AG04450 (cell line): ENCODE results near the gene ARMC8. TPM values are rescaled to one million over a fixed set of nuclear protein-coding genes. Genes with fewer than 3 reads are reported as not detected.

Source experiments
- CTCF ChIA-PET: fragments of 300-600, 350-600 bp; formaldehyde crosslinking; extraction: SDS; loops from one replicate; lab custom pipeline; 2022; ENCODE audit warnings: antibody characterized with exemption, inconsistent platforms; lab: Charles Lee
- POLR2A ChIA-PET: fragments of 350-600 bp; formaldehyde crosslinking; extraction: SDS; loops from one replicate; lab custom pipeline; 2021; ENCODE audit warnings: antibody characterized with exemption, inconsistent platforms; lab: Yijun Ruan, JAX
- DNase-seq: peaks from one replicate; pipeline ENCODE4 v3.0.0-alpha.2; 2011; ENCODE audit warnings: low read depth, low spot score
- H3K27ac ChIP-seq: one replicate; pipeline ENCODE4 v1.5.1; 2012; ENCODE audit warnings: low read depth, low read length, control low read depth
- H3K27me3 ChIP-seq: one replicate; pipeline ENCODE4 v1.6.0; 2012; ENCODE audit warnings: low read length; ENCODE audit not compliant: control insufficient read depth, insufficient read depth
- H3K4me3 ChIP-seq: 2 replicates; pipeline ENCODE4 v1.5.1; 2011; ENCODE audit warnings: mild to moderate bottlenecking, low read depth, low read length, control low read depth
- H3K9me3 ChIP-seq: 2 replicates; pipeline ENCODE4 v1.5.1; 2012; ENCODE audit warnings: low read length; ENCODE audit not compliant: control insufficient read depth, insufficient read depth
- polyA plus RNA-seq: library from polyadenylated mRNA; depleted of rRNA; stranded (reverse); fragments of >200 nt; gene quantifications from 2 replicates; pipeline ENCODE4 v1.2.3, GENCODE V29; 2011
- TF ChIP-seq, protein P1 (sequence below): IDR thresholded peaks from 2 replicates; pipeline ENCODE4 v1.5.1; 2011; ENCODE audit warnings: low read depth, low read length, control low read depth, inconsistent platforms

The ARMC8 gene
- polyA plus RNA-seq, 1 experiment = 61.2 TPM

DNA sequence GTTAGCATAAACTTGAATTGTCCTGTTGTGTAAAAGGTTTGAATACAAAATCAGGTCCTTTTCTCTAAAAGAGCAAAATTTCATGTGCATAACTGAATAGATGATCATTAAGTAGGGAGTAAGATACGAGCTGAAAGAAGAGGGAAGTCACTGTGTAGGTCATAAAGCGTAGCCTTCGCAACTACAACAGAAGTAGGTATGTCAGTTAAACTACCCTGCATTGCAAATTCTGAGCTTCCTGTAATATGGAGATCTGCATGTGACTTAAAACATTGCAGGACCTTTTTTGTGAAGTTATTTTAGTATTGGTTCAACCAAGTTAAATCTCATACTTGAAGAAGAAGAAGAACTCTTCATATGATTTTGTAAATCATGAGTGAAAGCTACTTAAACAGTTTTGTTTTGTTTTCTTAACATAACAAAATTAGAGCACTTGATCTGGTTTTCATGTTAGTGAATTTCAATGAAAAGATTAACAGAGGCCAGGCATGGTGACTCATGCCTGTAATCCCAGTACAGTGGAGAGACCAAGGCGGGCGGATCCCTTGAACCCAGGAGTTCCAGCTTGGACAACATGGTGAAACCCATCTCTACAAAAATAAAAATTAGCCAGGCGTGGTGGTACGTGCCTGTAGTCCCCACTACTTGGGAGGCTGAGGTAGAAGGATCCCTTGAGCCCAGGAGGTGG lies 26.4 kb downstream of the ARMC8 start:
- POLR2A ChIA-PET = interaction anchor here (0.5 to 0.6 kb wide), 2 partner anchors 12 to 27 kb away, joined by 3 to 7 read pairs; partner anchors contain the start of gene ARMC8
- CTCF ChIA-PET = no interaction called here

DNA sequence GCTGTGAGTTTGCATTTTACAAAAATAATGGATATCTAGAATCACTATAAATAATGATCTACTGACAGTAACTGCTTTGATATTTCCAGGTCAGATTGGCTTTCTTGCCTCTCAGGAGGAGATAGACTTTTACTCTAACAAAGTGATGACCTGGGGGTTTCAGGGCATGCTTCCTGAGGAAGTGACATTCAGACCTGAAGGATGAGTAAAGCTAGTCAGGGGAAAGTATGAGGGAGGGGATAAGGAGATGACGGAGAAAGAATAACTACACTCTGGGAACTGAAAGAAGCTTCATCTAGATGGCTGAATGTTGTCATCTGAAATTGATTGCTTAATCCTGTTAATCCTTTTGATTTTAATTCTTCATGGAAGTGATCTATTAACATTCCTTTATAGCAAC lies 32.2 kb downstream of the ARMC8 start:
- DNase-seq = no peak
- H3K27ac ChIP-seq = no peak overlapping the region
- ChIA-PET POLR2A (no interaction called here), CTCF (no interaction called here)
- TF ChIP-seq, protein P1, sequence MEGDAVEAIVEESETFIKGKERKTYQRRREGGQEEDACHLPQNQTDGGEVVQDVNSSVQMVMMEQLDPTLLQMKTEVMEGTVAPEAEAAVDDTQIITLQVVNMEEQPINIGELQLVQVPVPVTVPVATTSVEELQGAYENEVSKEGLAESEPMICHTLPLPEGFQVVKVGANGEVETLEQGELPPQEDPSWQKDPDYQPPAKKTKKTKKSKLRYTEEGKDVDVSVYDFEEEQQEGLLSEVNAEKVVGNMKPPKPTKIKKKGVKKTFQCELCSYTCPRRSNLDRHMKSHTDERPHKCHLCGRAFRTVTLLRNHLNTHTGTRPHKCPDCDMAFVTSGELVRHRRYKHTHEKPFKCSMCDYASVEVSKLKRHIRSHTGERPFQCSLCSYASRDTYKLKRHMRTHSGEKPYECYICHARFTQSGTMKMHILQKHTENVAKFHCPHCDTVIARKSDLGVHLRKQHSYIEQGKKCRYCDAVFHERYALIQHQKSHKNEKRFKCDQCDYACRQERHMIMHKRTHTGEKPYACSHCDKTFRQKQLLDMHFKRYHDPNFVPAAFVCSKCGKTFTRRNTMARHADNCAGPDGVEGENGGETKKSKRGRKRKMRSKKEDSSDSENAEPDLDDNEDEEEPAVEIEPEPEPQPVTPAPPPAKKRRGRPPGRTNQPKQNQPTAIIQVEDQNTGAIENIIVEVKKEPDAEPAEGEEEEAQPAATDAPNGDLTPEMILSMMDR = no peak
- H3K9me3 ChIP-seq = no peaks in the 10 kb centered on the region
- no peaks in the 10 kb centered on the region for H3K27me3 ChIP-seq
- no peak overlapping the region for H3K4me3 ChIP-seq

More for the DNA sequence above, 26.4 kb downstream of the ARMC8 start:
- Histone ChIP-seq H3K27me3 (no peaks in the 10 kb centered on the region), H3K4me3 (no peak overlapping the region), H3K9me3 (no peaks in the 10 kb centered on the region), H3K27ac (no peak overlapping the region)
- TF ChIP-seq, protein P1 = no peak
- no peak for DNase-seq

DNA sequence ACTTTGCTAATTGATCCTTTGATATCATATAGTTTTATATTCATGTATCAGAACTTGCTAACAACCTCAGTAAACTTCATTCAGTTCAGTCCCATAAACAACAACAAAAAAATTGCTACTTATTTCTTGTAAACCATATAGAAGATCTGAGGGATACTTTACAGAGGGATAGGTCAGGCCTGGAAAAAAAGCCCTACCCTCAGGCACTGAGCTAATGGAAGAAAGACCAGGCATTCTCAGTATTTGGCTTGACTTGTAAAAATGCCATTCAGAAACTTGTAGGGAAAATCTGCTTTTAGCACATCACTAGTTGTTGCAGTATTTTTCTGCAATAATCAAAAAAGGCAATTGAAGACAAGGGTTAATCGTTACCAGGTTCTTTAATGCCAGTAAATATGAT lies 33.1 kb downstream of the ARMC8 start:
- H3K27me3 ChIP-seq = no peaks in the 10 kb centered on the region
- TF ChIP-seq, protein P1 = no peak
- H3K9me3 ChIP-seq = no peaks in the 10 kb centered on the region
- H3K27ac ChIP-seq = no peak overlapping the region
- POLR2A ChIA-PET = no interaction called here
- no peak overlapping the region for H3K4me3 ChIP-seq
- CTCF ChIA-PET = no interaction called here
- no peak for DNase-seq

DNA sequence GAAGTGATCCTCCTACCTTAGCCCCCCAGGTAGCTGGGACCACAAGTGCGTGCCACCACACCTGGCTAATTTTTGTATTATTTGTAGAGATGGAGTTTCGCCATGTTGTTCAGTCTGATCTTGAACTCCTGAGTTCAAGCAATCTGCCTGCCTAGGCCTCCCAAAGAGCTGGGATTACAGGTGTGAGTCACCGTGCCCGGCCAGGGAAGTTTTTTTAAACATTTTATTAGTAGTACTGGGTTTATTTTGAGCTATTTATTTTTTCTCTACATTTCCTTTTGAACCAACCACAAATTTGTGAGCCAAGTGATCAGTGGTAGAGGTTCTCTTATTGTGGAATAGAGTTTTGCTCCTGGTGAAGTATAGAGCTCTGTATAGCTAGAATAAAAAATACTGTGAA lies 33.7 kb downstream of the ARMC8 start:
- Histone ChIP-seq H3K9me3 (no peaks in the 10 kb centered on the region), H3K27ac (no peak overlapping the region), H3K4me3 (no peak overlapping the region), H3K27me3 (no peaks in the 10 kb centered on the region)
- TF ChIP-seq, protein P1 = no peak
- CTCF ChIA-PET = no interaction called here
- DNase-seq = no peak
- POLR2A ChIA-PET = no interaction called here

DNA sequence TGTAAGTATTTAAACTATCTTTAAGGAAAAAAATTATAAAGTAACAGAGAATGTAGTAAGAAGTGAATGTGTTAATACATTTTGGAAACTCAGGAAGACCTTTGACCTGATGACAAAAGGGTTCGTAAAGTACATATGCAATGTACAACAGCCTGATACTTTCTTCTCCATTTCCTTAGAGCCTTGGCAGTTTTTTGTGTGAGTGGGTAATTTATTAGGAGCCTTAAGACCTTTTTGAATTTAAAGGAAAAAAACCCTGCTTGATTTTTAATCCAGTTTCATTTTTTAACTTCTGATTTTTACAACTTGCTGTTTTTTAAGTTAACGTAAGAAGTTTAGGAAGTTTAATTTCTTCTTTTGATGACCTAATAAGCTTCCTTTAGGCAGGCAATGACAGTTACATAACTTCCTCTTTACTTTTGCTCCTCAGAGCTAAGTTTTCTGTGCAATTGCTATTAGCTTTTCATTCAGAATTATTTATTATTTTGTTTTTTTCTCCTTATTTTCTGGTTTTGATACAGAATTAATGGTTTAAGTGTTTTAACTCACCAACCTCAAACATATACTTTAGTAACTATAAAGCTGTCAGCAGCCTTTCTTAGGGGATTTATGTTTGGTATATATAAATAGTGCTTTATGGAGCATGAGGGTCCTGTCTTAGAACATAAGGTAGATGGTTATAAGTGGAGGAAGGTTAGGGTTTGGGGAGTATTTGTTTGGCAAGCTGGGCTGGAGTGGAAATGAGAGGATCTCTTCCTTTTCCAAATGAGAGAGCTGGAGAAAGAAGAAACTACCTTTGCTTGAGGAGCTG lies 35.2 kb downstream of the ARMC8 start:
- H3K27me3 ChIP-seq = no peaks in the 10 kb centered on the region
- DNase-seq = no peak
- POLR2A ChIA-PET = no interaction called here
- TF ChIP-seq, protein P1 = no peak
- H3K27ac ChIP-seq = no peak overlapping the region
- H3K9me3 ChIP-seq = no peaks in the 10 kb centered on the region
- no peak overlapping the region for H3K4me3 ChIP-seq
- CTCF ChIA-PET = no interaction called here
